HCT116 (cell line): Measurements from ENCODE around the gene ARHGAP20. TPM values are rescaled to one million over a fixed set of nuclear protein-coding genes. Genes with fewer than 3 reads are reported as not detected.

Source experiments
- ATAC-seq: fragments of 200-7000 bp; cut with Tn5 transposase; 2 replicates; pipeline ENCODE4 v1.9.1; 2020; ENCODE audit warnings: mild to moderate bottlenecking, moderate library complexity
- BruUV-seq: library from RNA; stranded (reverse); fragments of 400-500 nt; replicated peaks from 2 replicates; lab custom pipeline; 2021; lab: Mats Ljungman, UMichigan
- CTCF ChIA-PET: fragments of 300-600 bp; sonication (Branson Sonifier 250); formaldehyde crosslinking; loops from one replicate; lab custom pipeline; 2021; ENCODE audit warnings: antibody characterized with exemption; lab: Charles Lee
- POLR2A ChIA-PET: fragments of 300-600, 350-600 bp; sonication (Branson Sonifier 250); formaldehyde crosslinking; loops from one replicate; lab custom pipeline; 2021; ENCODE audit warnings: antibody characterized with exemption; lab: Charles Lee
- RAD21 ChIA-PET, 2 experiments: fragments of 300-600 bp; sonication (Branson Sonifier 250); formaldehyde crosslinking; loops; one replicate each; lab custom pipeline; 2023; ENCODE audit warnings: low total read pairs in 2 of 2; ENCODE audit not compliant: uncharacterized antibody in 2 of 2, unreplicated experiment in 2 of 2, low non-redundant PET in 1 of 2; lab: Charles Lee
- DNase-seq: peaks from one replicate; pipeline ENCODE4 v3.0.0-alpha.2; 2010; ENCODE audit warnings: low read depth, low spot score
- H2AFZ ChIP-seq: fragments of 200-600 bp; shearing (Covaris generic), sonication (generic); 2 replicates; pipeline ENCODE4 v1.6.1; 2017; ENCODE audit warnings: low read depth, mixed run types, mixed read lengths, antibody characterized with exemption, low read length; ENCODE audit not compliant: poor library complexity, severe bottlenecking
- H3K27ac ChIP-seq: 2 replicates; pipeline ENCODE4 v1.5.1; 2012; ENCODE audit warnings: low read depth, low read length
- H3K27me3 ChIP-seq: fragments of 200-600 bp; sonication (generic); 2 replicates; pipeline ENCODE4 v1.6.1; 2016; ENCODE audit warnings: mixed run types, low read length, mixed read lengths; ENCODE audit not compliant: insufficient read depth
- H3K36me3 ChIP-seq, 2 experiments: fragments of 200-500 bp in 1 of 2; fragments of 200-600 bp in 1 of 2; sonication (Bioruptor generic) in 1 of 2; sonication (generic) in 1 of 2; 2 replicates each; pipeline versions ENCODE4 v1.5.1 to v1.6.1; 2014 to 2016; ENCODE audit warnings: low read length in 2 of 2, inconsistent platforms in 1 of 2, mixed read lengths in 1 of 2, mixed run types in 1 of 2; ENCODE audit not compliant: insufficient read depth in 2 of 2, control insufficient read depth in 1 of 2
- H3K4me1 ChIP-seq, 2 experiments: fragments of 200-600 bp in 1 of 2; sonication (generic) in 1 of 2; 2 replicates each; pipeline versions ENCODE4 v1.5.1 to v1.6.1; 2012 to 2017; ENCODE audit warnings: low read length in 2 of 2, inconsistent platforms in 1 of 2, mild to moderate bottlenecking in 1 of 2, mixed read lengths in 1 of 2, mixed run types in 1 of 2, moderate library complexity in 1 of 2; ENCODE audit not compliant: insufficient read depth in 2 of 2, control insufficient read depth in 1 of 2
- H3K4me2 ChIP-seq: fragments of 200-600 bp; sonication (generic); 2 replicates; pipeline ENCODE4 v1.6.1; 2017; ENCODE audit warnings: mixed run types, low read length, mixed read lengths
- H3K4me3 ChIP-seq, 2 experiments: fragments of 200-600 bp in 1 of 2; sonication (generic) in 1 of 2; replicated peaks in 1 of 2; 2 replicates each; pipeline ENCODE4 v1.5.1; 2011 to 2016; ENCODE audit warnings: low read length in 2 of 2, control low read depth in 1 of 2, low read depth in 1 of 2, mild to moderate bottlenecking in 1 of 2, mixed read lengths in 1 of 2, mixed run types in 1 of 2
- H3K79me2 ChIP-seq: fragments of 200-600 bp; sonication (generic); 2 replicates; pipeline ENCODE4 v1.6.1; 2017; ENCODE audit warnings: mild to moderate bottlenecking, mixed run types, low read length, moderate library complexity, mixed read lengths; ENCODE audit not compliant: insufficient read depth
- H3K9ac ChIP-seq: fragments of 200-600 bp; sonication (generic); 2 replicates; pipeline ENCODE4 v1.6.1; 2016; ENCODE audit warnings: low read length, mixed read lengths
- H3K9me2 ChIP-seq: fragments of 200-600 bp; sonication (generic), shearing (Covaris generic); 2 replicates; pipeline ENCODE4 v1.6.1; 2017; ENCODE audit warnings: mixed run types, mild to moderate bottlenecking, moderate library complexity; ENCODE audit not compliant: insufficient read depth
- H3K9me3 ChIP-seq, 2 experiments: fragments of 200-500 bp in 1 of 2; fragments of 200-600 bp in 1 of 2; sonication (Bioruptor generic) in 1 of 2; sonication (generic) in 1 of 2; 2 replicates each; pipeline ENCODE4 v1.6.1; 2014 to 2017; ENCODE audit warnings: low read length in 2 of 2, mixed read lengths in 2 of 2, inconsistent platforms in 1 of 2, low read depth in 1 of 2, mild to moderate bottlenecking in 1 of 2, mixed run types in 1 of 2, moderate library complexity in 1 of 2; ENCODE audit not compliant: control insufficient read depth in 1 of 2, insufficient read depth in 1 of 2
- H4K20me1 ChIP-seq: fragments of 200-600 bp; sonication (generic), shearing (Covaris generic); 2 replicates; pipeline ENCODE4 v1.6.1; 2017; ENCODE audit warnings: mixed run types, mild to moderate bottlenecking, moderate library complexity; ENCODE audit not compliant: insufficient read depth
- CTCF ChIP-seq, 3 experiments: fragments of 200-600 bp in 1 of 3; sonication (generic) in 1 of 3; IDR thresholded peaks in 2 of 3; conservative IDR thresholded peaks in 1 of 3; 2 replicates each; pipeline ENCODE4 v1.5.1; 2012 to 2017; ENCODE audit warnings: low read depth in 2 of 3, low read length in 2 of 3, antibody characterized with exemption in 1 of 3, borderline replicate concordance in 1 of 3, control low read depth in 1 of 3, mild to moderate bottlenecking in 1 of 3, mixed read lengths in 1 of 3, mixed run types in 1 of 3, moderate library complexity in 1 of 3; ENCODE audit not compliant: insufficient read depth in 1 of 3
- EZH2phosphoT487 ChIP-seq: fragments of 200-600 bp; IDR thresholded peaks from 2 replicates; pipeline ENCODE4 v1.6.1; 2018; ENCODE audit warnings: antibody characterized with exemption, borderline replicate concordance
- MAX ChIP-seq: IDR thresholded peaks from 2 replicates; pipeline ENCODE4 v1.6.1; 2012
- RAD21 ChIP-seq: IDR thresholded peaks from 2 replicates; pipeline ENCODE4 v1.6.1; 2012; ENCODE audit warnings: low read depth, mild to moderate bottlenecking
- REST ChIP-seq: IDR thresholded peaks from 2 replicates; pipeline ENCODE4 v1.6.1; 2012; ENCODE audit warnings: low read depth
- SP1 ChIP-seq: IDR thresholded peaks from 2 replicates; pipeline ENCODE4 v1.6.1; 2012; ENCODE audit warnings: low read depth
- SRF ChIP-seq: IDR thresholded peaks from 2 replicates; pipeline ENCODE4 v1.6.1; 2012; ENCODE audit warnings: low read depth
- TCF7L2 ChIP-seq: IDR thresholded peaks from 2 replicates; pipeline ENCODE4 v1.7.0; 2011; ENCODE audit warnings: borderline replicate concordance, inconsistent platforms; ENCODE audit not compliant: insufficient read depth, insufficient read length; ENCODE audit errors: extremely low read depth
- YY1 ChIP-seq: IDR thresholded peaks from 2 replicates; pipeline ENCODE4 v1.6.1; 2011; ENCODE audit warnings: low read length, low read depth, moderate library complexity, mild to moderate bottlenecking; ENCODE audit not compliant: insufficient replicate concordance; ENCODE audit errors: extremely low read depth
- ZNF274 ChIP-seq: fragments of 200-500 bp; sonication (Bioruptor generic); IDR thresholded peaks from 2 replicates; pipeline ENCODE4 v1.6.1; 2014; ENCODE audit warnings: mild to moderate bottlenecking, low read depth, low read length, inconsistent platforms
- intact Hi-C: fragments of 100-400 bp; cut with micrococcal nuclease; formaldehyde crosslinking; loops from 2 replicates; pipeline ENCODE4 v1.10.0; 2022
- total RNA-seq: library from RNA; stranded (reverse); gene quantifications from one replicate; pipeline ENCODE4 v1.2.1, GENCODE V29; 2021; ENCODE audit not compliant: unreplicated experiment
- TF ChIP-seq, protein P1 (sequence below): IDR thresholded peaks from 2 replicates; pipeline ENCODE4 v1.6.1; 2011; ENCODE audit warnings: mild to moderate bottlenecking, low read length, moderate library complexity; ENCODE audit not compliant: insufficient replicate concordance; ENCODE audit errors: extremely low read depth

The ARHGAP20 gene
- total RNA-seq, 1 experiment from 2014 or later: not detected

GRCh38 chr11:110755941-110756340 lies 43.7 kb upstream of the ARHGAP20 start:
- Histone ChIP-seq H4K20me1 (no peaks in the 10 kb centered on the region), H3K36me3 (no peaks in the 10 kb centered on the region), H2AFZ (no peak overlapping the region), H3K27me3 (no peaks in the 10 kb centered on the region), H3K9ac (no peak overlapping the region), H3K79me2 (no peaks in the 10 kb centered on the region), H3K9me3 (no peaks in the 10 kb centered on the region), H3K4me1 (no peaks in the 10 kb centered on the region), H3K4me2 (no peak overlapping the region), H3K4me3 (no peak overlapping the region), H3K9me2 (no peaks in the 10 kb centered on the region), H3K27ac (no peak overlapping the region)
- CTCF ChIA-PET: no interaction called here
- POLR2A ChIA-PET: no interaction called here
- no TSS peak for BruUV-seq
- ATAC-seq (no peak), DNase-seq (no peak)
- intact Hi-C loops: no loop called here
- RAD21 ChIA-PET: no interaction called here
- TF ChIP-seq SRF (no peak), RAD21 (no peak), SP1 (no peak), ZNF274 (no peak)

DNA sequence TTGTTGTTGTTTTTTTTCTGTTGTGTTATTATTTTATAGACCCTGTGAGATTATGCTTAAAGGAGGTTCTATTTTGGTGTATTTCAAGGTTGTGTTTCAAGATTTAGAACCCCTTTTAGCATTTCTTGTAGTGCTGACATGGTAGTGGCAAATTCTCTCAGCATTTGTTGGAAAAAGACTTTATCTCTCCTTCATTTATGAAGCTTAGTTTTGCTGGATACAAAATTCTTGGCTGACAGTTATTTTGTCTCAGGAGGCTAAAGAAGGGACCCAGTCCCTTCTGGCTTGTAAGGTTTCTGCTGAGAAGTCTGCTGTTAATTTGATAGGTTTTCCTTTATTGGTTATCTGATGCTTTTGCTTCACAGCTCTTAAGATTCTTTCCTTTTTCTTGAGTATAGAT lies 40.7 kb upstream of the ARHGAP20 start:
- Histone ChIP-seq H3K79me2 (no peaks in the 10 kb centered on the region), H3K9ac (no peak overlapping the region), H2AFZ (no peak overlapping the region), H3K27me3 (no peaks in the 10 kb centered on the region), H3K4me1 (no peaks in the 10 kb centered on the region), H3K4me3 (no peak overlapping the region), H4K20me1 (no peaks in the 10 kb centered on the region), H3K4me2 (no peak overlapping the region), H3K36me3 (no peaks in the 10 kb centered on the region), H3K9me3 (no peaks in the 10 kb centered on the region), H3K9me2 (no peaks in the 10 kb centered on the region), H3K27ac (no peak overlapping the region)
- intact Hi-C loops: no loop called here
- BruUV-seq: no TSS peak
- CTCF ChIA-PET: no interaction called here
- DNase-seq (no peak), ATAC-seq (no peak)
- POLR2A ChIA-PET: no interaction called here
- RAD21 ChIA-PET: no interaction called here
- TF ChIP-seq, protein P1, sequence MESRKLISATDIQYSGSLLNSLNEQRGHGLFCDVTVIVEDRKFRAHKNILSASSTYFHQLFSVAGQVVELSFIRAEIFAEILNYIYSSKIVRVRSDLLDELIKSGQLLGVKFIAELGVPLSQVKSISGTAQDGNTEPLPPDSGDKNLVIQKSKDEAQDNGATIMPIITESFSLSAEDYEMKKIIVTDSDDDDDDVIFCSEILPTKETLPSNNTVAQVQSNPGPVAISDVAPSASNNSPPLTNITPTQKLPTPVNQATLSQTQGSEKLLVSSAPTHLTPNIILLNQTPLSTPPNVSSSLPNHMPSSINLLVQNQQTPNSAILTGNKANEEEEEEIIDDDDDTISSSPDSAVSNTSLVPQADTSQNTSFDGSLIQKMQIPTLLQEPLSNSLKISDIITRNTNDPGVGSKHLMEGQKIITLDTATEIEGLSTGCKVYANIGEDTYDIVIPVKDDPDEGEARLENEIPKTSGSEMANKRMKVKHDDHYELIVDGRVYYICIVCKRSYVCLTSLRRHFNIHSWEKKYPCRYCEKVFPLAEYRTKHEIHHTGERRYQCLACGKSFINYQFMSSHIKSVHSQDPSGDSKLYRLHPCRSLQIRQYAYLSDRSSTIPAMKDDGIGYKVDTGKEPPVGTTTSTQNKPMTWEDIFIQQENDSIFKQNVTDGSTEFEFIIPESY: no peak
- no peak for TF ChIP-seq EZH2phosphoT487
- TF ChIP-seq YY1: no peak
- no peak for TF ChIP-seq MAX
- no peak for TF ChIP-seq ZNF274
- no peak for TF ChIP-seq CTCF (IDR thresholded peaks at IDR 0.05 in 2 of 3, conservative IDR thresholded peaks at IDR 0.05 in 1 of 3; ENCODE audit: borderline replicate concordance in 1 of 3, insufficient read depth in 1 of 3, low read depth in 2 of 3, low read length in 2 of 3)
- no peak for TF ChIP-seq TCF7L2
- no peak for TF ChIP-seq SP1
- TF ChIP-seq REST: no peak
